Keratinocyte (primary cell): ENCODE results near the gene GIPC3. TPM values are rescaled to one million over a fixed set of nuclear protein-coding genes. Genes with fewer than 3 reads are reported as not detected.

Experiments used
- DNase-seq: peaks from one replicate; pipeline ENCODE4 v3.0.0-alpha.2; 2011; ENCODE audit warnings: low read depth, missing footprints, low spot score
- FAIRE-seq: peaks from 2 replicates; lab custom pipeline; 2011; peaks lifted over from hg19 to GRCh38; lab: Jason Lieb, UNC
- H2AFZ ChIP-seq: 2 replicates; pipeline ENCODE4 v1.6.0; 2012; ENCODE audit warnings: low read length, control low read depth, inconsistent platforms; ENCODE audit not compliant: control insufficient read depth
- H3K27ac ChIP-seq: 2 replicates; pipeline ENCODE4 v1.5.1; 2011; ENCODE audit warnings: low read length; ENCODE audit not compliant: control insufficient read depth, insufficient read depth
- H3K27me3 ChIP-seq: 3 replicates; pipeline ENCODE4 v1.6.0; 2011; ENCODE audit warnings: low read length; ENCODE audit not compliant: control insufficient read depth, insufficient read depth; ENCODE audit errors: extremely low read depth
- H3K36me3 ChIP-seq, 2 experiments: 2 replicates in 1 of 2; 3 replicates in 1 of 2; pipeline ENCODE4 v1.5.1; 2011; ENCODE audit warnings: low read length in 2 of 2, mild to moderate bottlenecking in 1 of 2; ENCODE audit not compliant: control insufficient read depth in 2 of 2, insufficient read depth in 2 of 2; ENCODE audit errors: extremely low read depth in 1 of 2
- H3K4me1 ChIP-seq: 3 replicates; pipeline ENCODE4 v1.5.1; 2011; ENCODE audit warnings: low read length; ENCODE audit not compliant: control insufficient read depth, insufficient read depth; ENCODE audit errors: extremely low read depth
- H3K4me2 ChIP-seq: 3 replicates; pipeline ENCODE4 v1.6.0; 2011; ENCODE audit warnings: low read depth, low read length; ENCODE audit not compliant: control insufficient read depth, insufficient read depth; ENCODE audit errors: extremely low read depth
- H3K4me3 ChIP-seq, 3 experiments: fragments of 200-600 bp in 1 of 3; sonication (generic) in 1 of 3; 2 replicates in 2 of 3; 3 replicates in 1 of 3; pipeline ENCODE4 v1.5.1; 2011 to 2016; ENCODE audit warnings: low read length in 3 of 3, mild to moderate bottlenecking in 3 of 3, control low read depth in 2 of 3, inconsistent platforms in 1 of 3, low read depth in 1 of 3, mixed read lengths in 1 of 3, mixed run types in 1 of 3, moderate library complexity in 1 of 3; ENCODE audit not compliant: control insufficient read depth in 2 of 3, insufficient read depth in 2 of 3; ENCODE audit errors: extremely low read depth in 1 of 3
- H3K79me2 ChIP-seq: 2 replicates; pipeline ENCODE4 v1.6.0; 2012; ENCODE audit warnings: low read length; ENCODE audit not compliant: control insufficient read depth, insufficient read depth
- H3K9ac ChIP-seq: 3 replicates; pipeline ENCODE4 v1.6.0; 2011; ENCODE audit warnings: low read length; ENCODE audit not compliant: control insufficient read depth, insufficient read depth; ENCODE audit errors: extremely low read depth
- H3K9me1 ChIP-seq: 3 replicates; pipeline ENCODE4 v1.6.0; 2011; ENCODE audit warnings: low read length; ENCODE audit not compliant: control insufficient read depth, insufficient read depth; ENCODE audit errors: extremely low read depth
- H3K9me3 ChIP-seq: 2 replicates; pipeline ENCODE4 v1.5.1; 2012; ENCODE audit warnings: low read depth, low read length; ENCODE audit not compliant: control insufficient read depth
- H4K20me1 ChIP-seq: 3 replicates; pipeline ENCODE4 v1.6.0; 2011; ENCODE audit warnings: low read length; ENCODE audit not compliant: control insufficient read depth, insufficient read depth; ENCODE audit errors: extremely low read depth
- EZH2 ChIP-seq: IDR thresholded peaks from one replicate; pipeline ENCODE4 v1.6.1; 2012; ENCODE audit warnings: inconsistent platforms, mild to moderate bottlenecking, low read length, moderate library complexity
- dilution Hi-C: fragments of 300-500 bp; cut with MboI; formaldehyde crosslinking; loops from one replicate; pipeline ENCODE4 v1.7.0; 2020; ENCODE audit warnings: low sequenced_read_pairs; ENCODE audit not compliant: extremely low pct_ligation_motif_present
- polyA plus RNA-seq, 5 experiments: library from polyadenylated mRNA; depleted of rRNA in 3 of 5; stranded (reverse) in 3 of 5; stranded (forward) in 1 of 5; unstranded in 1 of 5; fragments of >200 nt; gene quantifications; 1 replicate in 1 of 5; 2 replicates in 3 of 5; 3 replicates in 1 of 5; pipeline versions ENCODE4 v1.2.1 to v1.2.3, GENCODE V29; 2011 to 2012; ENCODE audit warnings: missing spikeins in 2 of 5, low read depth in 1 of 5, low replicate concordance in 1 of 5
- TF ChIP-seq, protein P1 (sequence below), 3 experiments: IDR thresholded peaks in 1 of 3; conservative IDR thresholded peaks in 1 of 3; optimal IDR thresholded peaks in 1 of 3; 2 replicates in 2 of 3; 3 replicates in 1 of 3; pipeline versions ENCODE3 to v1.5.1; 2011; ENCODE audit warnings: low read length in 3 of 3, mild to moderate bottlenecking in 3 of 3, moderate library complexity in 2 of 3, control low read depth in 1 of 3, inconsistent platforms in 1 of 3; ENCODE audit not compliant: insufficient read depth in 2 of 3; ENCODE audit errors: extremely low read depth in 1 of 3

GIPC3 gene
- polyA plus RNA-seq, 1 donor (not counting 4 experiments of a cell fraction or from before 2014, with no cell fraction given), result not detected

DNA sequence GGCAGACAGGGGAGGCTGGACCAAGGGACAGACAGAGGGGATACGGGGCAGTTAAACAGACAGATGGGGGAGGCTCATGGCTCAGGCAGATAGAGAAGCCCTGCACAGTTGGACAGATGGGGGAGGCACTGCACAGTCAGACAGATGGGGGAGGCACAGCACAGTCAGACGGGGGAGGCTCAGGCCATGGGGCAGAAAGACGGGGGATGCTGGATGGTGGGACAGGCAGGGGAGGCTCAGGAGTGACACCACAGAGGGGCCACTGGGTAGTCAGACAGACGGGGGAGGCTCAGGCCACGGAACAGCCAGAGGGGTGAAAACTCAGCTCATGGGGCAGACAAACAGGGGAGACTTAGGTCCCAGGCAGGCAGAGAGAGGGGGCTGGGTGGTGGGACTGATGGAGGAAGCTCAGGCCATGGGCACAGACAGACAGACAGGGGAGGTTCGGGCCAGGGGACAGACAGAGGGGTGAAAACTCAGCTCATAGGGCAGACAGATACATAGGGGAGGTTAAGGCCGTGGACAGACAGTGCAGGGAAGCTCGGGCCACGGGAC is 28.8 kb upstream of the GIPC3 start:
- H3K27me3 ChIP-seq, result no peaks in the 10 kb centered on the region
- H3K9ac ChIP-seq, result peak overlapping the region; percentile 85
- H4K20me1 ChIP-seq, result peaks cover 10% of the 10 kb centered on the region
- H3K36me3 ChIP-seq, result peaks cover 0 to 4% of the 10 kb centered on the region in 2 experiments
- no peaks in the 10 kb centered on the region for H3K9me3 ChIP-seq
- H3K4me1 ChIP-seq, result peaks cover 18% of the 10 kb centered on the region
- no peak for FAIRE-seq
- H3K9me1 ChIP-seq, result no peaks in the 10 kb centered on the region
- peak overlapping the region; percentile 86 to 96 (median 91) for H3K4me3 ChIP-seq
- H3K27ac ChIP-seq, result peak overlapping the region; percentile 56
- dilution Hi-C loops, result no loop called here
- H3K79me2 ChIP-seq, result peaks cover 32% of the 10 kb centered on the region
- TF ChIP-seq, protein P1, sequence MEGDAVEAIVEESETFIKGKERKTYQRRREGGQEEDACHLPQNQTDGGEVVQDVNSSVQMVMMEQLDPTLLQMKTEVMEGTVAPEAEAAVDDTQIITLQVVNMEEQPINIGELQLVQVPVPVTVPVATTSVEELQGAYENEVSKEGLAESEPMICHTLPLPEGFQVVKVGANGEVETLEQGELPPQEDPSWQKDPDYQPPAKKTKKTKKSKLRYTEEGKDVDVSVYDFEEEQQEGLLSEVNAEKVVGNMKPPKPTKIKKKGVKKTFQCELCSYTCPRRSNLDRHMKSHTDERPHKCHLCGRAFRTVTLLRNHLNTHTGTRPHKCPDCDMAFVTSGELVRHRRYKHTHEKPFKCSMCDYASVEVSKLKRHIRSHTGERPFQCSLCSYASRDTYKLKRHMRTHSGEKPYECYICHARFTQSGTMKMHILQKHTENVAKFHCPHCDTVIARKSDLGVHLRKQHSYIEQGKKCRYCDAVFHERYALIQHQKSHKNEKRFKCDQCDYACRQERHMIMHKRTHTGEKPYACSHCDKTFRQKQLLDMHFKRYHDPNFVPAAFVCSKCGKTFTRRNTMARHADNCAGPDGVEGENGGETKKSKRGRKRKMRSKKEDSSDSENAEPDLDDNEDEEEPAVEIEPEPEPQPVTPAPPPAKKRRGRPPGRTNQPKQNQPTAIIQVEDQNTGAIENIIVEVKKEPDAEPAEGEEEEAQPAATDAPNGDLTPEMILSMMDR (optimal IDR thresholded peaks at IDR 0.05 in 1 of 3, IDR thresholded peaks at IDR 0.05 in 1 of 3, conservative IDR thresholded peaks at IDR 0.05 in 1 of 3; ENCODE audit: extremely low read depth in 1 of 3, insufficient read depth in 2 of 3, low read length in 3 of 3), result no peak
- no peak for TF ChIP-seq EZH2
- peak overlapping the region; percentile 96 for H3K4me2 ChIP-seq
- peak overlapping the region; percentile 26 for H2AFZ ChIP-seq
- DNase-seq, result no peak

GRCh38 chr19:3556978-3557460 is 28.3 kb upstream of the GIPC3 start:
- Histone ChIP-seq H4K20me1 (peaks cover 10% of the 10 kb centered on the region), H2AFZ (peak overlapping the region; percentile 26), H3K27ac (peak overlapping the region; percentile 56), H3K9me1 (no peaks in the 10 kb centered on the region), H3K9ac (peak overlapping the region; percentile 85), H3K4me1 (peaks cover 18% of the 10 kb centered on the region), H3K9me3 (no peaks in the 10 kb centered on the region), H3K4me3 (peak overlapping the region; percentile 86 to 96 (median 91)), H3K27me3 (no peaks in the 10 kb centered on the region), H3K4me2 (peak overlapping the region; percentile 96), H3K36me3 (peaks cover 0 to 4% of the 10 kb centered on the region in 2 experiments), H3K79me2 (peaks cover 32% of the 10 kb centered on the region)
- TF ChIP-seq, protein P1 (optimal IDR thresholded peaks at IDR 0.05 in 1 of 3, IDR thresholded peaks at IDR 0.05 in 1 of 3, conservative IDR thresholded peaks at IDR 0.05 in 1 of 3; ENCODE audit: extremely low read depth in 1 of 3, insufficient read depth in 2 of 3, low read length in 3 of 3), result peak in 1 of 3 experiments; percentile 4
- TF ChIP-seq EZH2, result no peak
- FAIRE-seq, result no peak
- DNase-seq, result no peak
- dilution Hi-C loops, result no loop called here
